GM19395 (cell line): ENCODE results near the gene TRIP12.
"Not testable (repeated sequence)": the region's sequence is repeated elsewhere in the genome, so short reads cannot be mapped to it uniquely, and the experiment has no call there.

Source experiments
- ATAC-seq: cut with Tn5 transposase; IDR thresholded peaks from one replicate; pipeline ENCODE4 v1.9.1; 2021; ENCODE audit warnings: mild to moderate bottlenecking, moderate library complexity; ENCODE audit not compliant: unreplicated experiment

TRIP12 gene

DNA sequence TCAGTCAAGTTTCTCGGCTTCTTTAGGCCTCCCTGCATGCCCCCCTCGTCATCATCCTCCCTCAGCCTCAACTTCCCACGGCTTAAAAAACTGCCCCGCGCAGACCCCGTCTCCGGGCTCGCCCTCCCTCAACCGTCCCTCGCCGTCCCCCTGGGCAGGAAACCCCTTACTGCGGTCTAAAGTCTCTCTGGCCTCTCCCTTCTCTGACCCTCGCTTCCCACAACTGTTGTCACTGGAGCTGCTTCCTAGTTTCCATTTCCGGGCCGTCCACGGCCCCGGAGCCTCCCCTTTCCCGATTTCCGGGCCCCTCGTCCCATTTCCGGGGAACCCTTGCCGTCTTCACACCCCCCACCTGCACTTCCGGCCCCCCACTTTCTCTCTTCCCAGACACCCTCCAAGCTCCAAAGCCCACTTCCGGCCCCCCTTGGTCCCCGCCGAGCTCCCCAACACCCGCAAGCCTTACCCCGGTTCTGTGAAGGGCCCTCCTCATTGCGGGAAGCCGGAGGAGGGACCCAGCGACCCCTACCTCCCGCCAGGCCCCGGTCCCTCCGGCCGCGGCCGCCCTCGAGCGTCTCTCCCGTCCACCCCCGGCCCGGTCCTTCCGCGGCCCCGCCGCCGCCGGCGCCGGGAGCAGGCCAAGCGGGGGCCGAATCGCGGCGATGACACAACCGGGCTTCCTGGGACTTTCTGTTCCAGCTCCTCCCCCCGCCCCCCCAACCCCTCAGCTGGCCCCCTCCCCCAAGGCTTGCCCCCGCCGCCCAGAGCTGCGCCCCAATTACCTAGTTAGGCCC is 513 bp downstream of the TRIP12 start:
- ATAC-seq, result peak; percentile 28

DNA sequence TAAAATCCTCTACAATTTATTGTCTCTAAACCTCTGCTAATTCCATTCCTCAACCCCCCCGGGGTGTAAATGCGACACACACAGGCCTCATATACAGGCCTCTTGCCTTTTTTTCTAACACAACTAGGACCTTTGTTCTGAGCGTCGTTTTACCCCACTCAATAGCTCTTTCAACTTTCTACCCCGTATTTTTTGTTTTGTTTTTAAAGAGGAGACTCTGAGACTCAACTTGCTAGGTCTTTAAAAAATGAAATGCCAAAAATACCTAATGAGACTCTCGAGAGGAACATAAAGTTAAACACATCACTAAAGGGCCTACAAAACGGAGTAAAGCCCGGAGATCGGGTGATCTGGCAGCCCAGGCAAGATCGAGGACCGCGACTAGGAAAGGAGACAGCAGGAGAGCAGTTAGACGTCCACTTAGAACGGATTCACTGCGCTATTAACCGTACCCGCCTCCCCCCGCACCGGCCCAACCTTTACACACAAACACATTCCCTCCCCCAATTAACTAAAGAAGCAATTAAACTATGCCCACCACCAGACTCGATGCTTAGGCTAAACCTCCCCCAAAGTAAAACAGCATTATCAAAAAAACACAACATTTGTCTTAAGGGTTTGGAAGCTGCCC is 1.7 kb downstream of the TRIP12 start:
- no peak for ATAC-seq

DNA sequence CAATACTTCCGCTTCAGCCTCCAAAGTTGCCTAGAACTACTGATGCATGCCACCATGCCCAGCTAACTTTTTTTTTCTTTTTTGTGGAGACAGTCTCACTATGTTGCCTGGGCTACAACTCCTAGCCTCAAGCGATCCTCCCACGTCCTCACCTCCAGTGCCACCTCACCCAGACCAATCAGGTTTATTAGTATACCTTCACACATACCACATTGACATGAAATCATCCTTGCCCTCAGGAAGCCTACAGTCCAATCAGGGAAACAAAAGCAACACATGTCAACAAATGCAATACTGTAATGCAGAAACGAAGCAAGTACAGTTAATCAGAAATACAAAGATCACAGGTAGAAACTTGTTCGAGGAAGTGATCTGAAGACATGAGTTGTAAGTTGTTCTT is 4.0 kb downstream of the TRIP12 start:
- no peak for ATAC-seq

DNA sequence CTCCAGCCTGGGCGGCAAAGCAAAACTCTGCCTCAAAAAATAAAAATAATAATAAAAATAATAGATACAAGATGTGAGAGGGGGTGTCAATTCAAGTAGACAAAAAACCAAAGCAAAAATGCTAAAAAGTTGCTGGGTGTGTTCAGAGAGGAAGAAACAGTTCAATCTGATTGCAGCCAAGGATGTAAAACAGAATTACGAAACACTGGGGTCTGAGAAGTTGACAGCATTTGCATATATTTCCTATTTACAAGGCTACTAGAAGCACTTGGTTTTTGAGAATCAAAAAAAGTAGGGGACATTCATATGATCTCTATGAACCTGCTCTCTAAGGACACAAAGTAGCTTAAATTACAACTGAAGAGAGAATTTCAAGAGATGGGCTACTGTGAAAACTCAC is 7.6 kb downstream of the TRIP12 start:
- no peak for ATAC-seq

DNA sequence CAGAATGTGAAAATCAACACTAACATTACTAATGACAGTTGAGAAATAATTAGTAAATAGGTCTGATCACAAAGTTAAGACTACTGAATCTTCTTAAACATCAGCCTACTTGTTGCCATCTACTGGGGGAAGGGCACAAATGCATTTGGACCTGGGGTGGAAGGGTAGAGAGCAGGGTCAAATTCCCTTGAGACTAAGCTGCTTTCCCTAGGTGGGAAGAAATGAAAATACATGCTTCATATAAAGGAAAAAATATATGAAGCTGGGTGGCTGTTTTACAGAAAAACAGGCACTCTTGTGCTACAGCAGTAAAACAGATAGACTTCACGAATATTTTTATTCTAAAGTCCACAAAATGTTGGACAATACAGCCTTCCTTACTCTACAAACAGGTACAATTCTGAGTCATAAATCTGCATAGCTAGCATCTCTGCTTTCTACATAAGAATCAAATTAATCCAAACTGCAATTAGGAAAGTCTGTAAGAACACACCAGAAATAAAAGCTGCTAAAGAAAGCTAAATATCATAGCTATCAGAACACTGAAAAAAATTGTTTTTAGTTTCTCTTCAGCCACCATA is 10.9 kb downstream of the TRIP12 start:
- peak; percentile 73 for ATAC-seq

DNA sequence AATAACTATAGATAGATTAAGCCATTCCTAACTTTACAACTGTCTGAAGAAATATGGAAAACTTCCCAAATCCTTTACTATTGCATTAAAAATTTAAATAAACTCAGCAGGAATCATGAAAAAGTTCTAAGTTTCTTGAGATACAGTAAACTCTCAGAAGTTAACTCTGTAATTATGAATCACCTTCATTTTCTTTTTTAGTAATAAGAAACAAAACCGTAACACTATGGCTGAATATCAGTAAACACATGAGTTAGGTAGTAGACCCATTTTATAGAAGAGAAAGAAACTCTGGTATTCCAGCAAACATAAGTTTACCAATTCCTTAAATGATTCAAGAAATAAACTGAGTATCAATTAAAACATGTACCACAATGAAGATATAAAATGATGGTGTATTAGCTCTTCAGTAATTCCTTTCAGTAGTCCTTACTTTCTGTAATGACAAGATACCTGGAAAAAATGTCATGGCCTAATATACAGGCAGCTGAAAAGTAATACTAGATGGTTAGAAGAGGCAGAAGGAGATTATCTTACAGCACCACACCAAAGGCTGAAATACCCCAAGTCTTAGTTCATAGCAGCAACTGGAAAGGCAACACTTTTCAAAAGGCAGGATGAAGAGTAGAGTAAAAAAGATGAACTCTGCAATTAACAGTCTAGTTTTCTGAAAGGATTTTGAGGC is 11.5 kb downstream of the TRIP12 start:
- ATAC-seq, result peak; percentile 29

DNA sequence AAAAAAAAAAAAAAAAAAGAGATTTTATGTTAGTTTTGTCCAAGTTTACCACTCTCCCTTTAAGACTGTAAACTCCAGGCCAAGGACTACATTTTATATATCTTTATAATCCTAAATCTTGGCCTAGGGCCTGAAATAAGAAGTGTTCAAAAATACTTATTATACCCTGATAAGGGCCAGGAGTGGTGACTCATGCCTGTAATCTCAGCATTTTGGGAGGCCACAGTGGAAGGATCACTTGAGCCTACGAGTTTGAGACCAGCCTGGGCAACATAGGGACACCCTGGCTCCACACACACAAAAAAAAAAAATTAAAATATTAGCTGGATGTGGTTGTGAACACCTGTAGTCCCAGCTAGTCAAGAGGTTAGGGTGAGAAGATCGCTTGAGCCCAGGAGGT is 12.7 kb downstream of the TRIP12 start:
- no peak for ATAC-seq

DNA sequence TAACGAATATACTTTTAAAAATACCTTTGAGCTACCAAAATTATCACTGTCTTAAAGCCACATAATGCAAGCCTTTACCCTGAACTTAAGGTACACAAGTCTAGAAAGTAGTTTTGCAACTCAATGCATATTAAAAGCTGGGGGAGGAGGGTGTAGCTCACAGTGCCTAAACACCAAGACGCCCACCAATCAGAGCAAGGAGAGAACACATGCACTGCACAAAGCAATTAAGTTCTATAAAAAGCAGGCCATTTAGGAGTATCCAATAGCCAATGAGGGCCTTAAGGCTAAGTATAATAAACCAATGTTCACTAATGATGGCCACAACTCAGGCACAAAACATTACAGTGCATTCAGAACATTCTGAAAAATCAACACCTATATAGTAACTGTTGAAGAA is 16.2 kb downstream of the TRIP12 start:
- no peak for ATAC-seq

DNA sequence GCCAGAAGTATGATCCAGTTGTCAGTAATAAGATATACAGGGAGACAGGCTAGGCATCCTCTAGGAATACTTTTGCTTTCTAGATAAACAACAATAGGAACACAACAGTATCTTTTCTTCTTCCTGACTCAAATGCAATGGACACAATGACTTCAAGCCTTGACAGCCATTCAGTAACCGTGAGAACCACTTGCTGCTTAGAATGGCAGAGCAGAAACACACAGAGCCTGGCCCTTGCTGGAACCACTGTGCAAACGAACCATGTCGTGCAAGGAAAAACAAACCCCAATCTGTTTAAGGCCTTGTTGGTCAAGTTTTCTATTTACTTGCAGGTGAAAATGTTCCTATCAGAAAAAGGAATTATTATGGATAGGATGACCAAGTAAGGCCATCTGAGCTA is 18.8 kb downstream of the TRIP12 start:
- ATAC-seq, result no peak

DNA sequence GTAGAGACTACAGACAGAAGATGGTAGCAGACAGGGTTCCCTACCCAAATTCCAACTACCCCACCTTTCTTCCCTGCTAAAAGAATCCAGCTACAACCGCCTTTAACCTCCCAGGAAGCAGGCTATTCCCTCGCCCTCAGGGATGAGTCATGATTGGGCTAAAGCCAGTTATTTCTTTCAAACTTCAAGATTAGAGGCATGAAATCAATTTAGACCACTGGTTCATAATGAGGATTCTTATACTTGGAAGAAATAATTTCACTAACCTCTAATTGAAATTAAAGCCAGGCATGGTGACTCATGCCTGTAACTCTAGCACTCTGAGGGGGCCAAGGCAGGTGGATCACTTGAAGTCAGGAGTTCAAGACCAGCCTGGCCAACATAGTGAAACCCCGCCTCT is 20.0 kb downstream of the TRIP12 start:
- no peak for ATAC-seq

DNA sequence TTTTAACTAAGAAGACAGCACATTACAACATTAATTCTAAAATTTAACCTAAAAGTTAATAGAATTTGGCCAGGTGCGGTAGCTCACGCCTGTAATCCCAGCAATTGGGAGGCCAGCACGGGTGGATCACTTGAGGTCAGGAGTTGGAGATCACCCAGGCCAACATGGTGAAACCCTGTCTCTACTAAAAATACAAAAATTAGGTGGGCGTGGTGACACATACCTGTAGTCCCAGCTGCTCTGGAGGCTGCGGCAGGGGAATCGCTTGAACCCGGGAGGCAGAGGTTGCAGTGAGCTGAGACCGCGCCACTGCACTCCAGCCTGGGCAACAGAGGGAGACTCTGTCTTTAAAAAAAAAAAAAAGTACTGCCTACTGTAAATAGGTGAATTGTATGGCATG is 21.3 kb downstream of the TRIP12 start:
- not testable (repeated sequence) for ATAC-seq

DNA sequence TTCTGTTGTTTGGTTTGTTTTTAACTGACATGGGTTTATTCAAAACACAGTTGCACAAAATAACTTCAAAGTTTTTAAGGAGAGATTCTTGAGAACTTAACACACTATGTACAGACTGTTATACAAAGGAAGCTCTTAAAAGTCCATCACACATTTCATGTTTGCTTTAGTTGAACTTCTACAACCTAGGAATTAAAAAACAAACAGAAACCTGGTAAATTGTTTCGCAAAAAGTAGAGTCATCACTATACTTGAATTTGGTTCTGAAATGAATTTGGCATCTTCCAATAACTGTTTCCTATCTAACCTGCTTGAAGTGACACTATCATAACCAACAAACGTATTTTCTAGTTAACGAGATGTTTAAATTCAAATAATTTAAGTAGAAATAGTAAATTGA is 21.8 kb downstream of the TRIP12 start:
- no peak for ATAC-seq

DNA sequence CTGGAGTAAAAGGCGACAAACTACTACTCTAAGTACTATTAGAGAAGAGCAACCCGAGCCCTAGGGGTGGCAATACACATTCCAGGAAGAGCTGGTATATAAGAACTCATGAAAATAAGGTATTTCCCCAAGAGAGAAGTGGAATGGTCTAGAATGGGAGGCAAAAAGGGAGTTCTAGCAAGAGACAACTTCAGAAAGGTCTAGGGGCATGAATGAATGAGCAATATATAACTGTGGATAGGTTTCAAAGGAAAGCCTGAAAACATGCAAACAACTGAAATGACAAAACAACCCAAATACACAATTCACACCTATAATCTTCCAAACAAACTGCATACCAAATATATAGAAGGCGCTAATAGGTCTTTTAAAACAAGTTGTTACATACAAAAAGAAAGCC is 22.2 kb downstream of the TRIP12 start:
- no peak for ATAC-seq

DNA sequence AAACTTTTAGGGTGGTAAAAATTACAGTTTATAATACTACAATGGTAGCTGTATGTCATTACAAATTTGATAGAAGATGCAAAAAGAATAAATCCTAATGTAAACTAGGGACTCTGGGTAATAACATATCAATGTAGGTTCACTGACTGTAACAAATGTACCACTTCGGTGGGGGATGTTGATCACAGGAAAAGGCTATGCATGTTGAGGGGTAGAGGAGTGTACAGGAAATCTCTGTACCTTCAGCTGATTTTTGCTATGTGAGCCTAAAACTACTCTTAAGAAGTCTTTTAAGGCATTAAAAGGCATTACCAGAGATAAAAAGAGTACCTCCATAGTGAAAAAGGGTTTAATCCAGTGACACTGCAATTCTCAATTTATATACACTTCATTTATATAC is 25.0 kb downstream of the TRIP12 start:
- no peak for ATAC-seq

DNA sequence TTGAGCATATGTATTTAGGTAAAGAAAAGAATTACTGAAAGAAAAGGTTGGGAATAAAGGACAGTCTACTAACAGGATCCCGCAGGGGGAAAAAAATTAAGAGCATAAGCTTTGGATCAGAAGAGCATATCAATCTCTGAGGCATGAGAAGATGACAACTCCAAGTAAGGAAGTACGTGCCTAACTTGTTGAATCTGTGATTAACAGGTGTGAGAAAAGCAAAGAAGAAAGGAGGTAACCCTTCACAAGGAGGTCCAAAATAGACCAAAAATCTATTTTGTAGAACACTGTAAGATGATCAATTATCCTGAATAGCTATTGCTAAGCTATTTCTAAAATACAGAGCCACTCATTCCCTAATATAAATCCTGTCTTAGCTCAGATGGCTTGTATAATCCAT is 32.8 kb downstream of the TRIP12 start:
- ATAC-seq, result no peak

DNA sequence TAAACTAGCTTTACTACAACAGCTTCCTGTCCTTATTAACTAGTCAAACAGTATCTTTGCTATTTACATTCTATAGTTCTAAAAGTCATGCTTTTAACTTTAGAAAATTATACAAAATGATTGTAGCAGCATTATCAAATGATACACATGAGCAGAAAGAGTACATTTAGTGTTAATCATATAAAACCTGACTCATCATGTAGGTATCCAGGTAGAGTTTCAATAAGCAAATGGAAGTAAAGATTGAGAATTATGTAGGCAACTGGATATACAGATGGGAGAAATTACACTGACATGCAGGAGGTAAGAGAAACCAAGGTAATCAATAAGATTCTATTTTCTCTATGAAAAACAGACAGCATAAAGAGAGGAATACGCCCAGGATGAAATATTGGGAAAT is 33.8 kb downstream of the TRIP12 start:
- no peak for ATAC-seq

DNA sequence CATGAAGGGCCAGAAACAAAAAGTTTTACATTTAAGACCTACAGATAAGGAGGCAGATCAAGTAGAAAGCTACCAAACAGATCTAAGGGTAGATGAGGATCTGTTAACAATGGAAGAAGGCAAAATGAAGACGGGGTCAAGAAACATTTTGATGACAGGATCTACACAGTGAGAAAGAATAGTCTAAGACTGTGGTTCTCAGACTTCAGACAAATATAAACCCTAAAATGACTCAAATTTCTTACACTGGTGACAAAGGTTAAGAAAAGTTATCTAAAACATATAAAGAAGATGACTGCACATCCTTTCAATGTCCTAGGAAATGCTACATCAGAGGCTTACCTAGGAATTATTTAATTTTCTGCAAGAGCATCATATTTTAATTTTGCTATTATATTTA is 34.4 kb downstream of the TRIP12 start:
- ATAC-seq, result no peak

DNA sequence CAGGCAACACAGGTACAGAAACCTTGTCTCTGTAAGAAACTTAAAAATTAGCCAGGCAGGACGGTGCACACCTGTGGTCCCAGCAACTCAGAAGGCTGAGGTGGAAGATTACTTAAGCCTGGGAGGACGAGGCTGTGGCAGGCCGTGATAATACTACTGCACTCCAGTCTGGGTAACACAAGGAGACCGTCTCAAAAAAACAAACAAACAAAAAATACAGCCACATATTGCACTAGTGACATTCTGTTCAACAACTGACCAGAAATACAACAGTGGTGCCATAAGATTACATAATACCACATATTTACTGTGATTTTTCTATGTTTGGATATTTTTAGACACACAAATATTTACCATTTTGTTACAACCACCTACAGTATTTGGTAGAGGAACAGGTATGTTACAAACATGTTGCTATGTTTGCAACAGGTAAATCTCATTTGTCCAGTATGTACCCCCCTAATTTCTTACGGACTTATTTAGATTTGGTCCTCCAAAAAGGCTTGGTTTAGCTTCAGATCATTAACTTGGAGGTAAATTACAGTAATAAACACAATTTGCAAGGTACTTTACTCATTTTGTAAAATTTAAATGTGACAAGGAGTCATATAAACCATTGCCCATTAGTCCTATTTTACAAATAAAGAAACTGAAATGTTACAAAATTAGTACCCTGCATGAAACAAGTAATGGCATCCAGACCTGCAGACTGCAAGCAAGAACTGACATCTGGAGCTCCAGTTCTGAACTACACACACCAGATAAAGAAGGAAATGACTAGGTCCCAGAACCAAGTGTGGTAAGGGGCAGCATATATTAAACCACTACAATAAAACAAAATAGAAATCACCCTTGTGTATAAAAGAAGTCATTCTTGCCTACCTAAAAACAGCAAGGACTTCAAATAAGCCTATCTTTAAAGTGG is 36.8 kb downstream of the TRIP12 start:
- ATAC-seq, result peak; percentile 83

DNA sequence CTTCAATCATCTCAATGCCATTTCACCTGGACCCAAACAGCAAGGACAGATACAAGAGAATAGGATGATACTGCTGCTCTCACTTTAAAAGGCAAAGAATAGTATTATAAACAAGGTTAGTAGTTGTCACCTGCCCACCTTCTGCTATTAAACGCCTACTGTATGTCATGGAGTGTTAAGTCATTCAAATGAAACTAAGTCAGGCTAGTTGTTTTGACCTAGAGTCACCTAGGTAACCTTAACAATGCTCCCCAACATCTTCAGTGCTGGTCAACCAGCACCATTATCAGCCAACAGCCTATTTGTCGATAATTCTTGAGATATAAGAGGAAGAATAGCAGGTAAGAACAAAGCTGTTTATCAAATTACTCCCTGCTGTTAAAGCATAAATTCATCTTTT is 39.2 kb downstream of the TRIP12 start:
- ATAC-seq, result no peak

DNA sequence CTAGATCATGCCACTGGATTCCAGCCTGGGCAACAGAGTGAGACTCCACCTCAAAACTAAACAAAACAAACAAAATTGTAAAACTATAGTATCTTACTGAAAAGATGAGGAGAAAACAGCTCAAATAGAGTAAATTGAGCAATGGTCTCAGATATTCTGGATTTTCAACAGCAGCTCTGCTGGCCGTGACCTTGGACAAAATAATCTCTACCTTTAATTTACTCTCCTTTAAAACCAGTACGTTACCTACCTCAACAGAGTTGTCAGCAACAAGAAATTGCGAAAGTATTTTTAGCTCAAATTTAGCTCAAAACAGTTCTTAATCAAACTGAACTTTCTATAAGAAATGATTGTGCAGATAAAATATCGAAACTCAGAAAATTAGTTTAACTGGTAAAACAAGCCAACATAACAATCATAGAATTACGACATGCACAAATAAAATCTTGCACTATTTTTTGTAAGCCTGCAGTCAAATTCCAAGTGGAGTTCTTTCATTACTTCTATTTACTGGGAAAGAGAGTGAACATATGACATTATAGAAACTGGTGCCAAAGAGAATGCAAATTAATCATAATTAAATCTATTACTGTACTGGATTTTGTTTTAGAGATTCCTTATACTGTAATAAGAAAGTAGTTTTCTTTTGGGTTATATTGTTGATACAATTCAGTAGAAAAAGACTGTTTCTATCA is 40.8 kb downstream of the TRIP12 start:
- no peak for ATAC-seq
